Body of pancreas (tissue), 4 donors: Measurements from ENCODE around the gene RNF215.

Experiments used
- POLR2A ChIP-seq, 3 donors: fragments of 450-650 bp; IDR thresholded peaks; one replicate each; pipeline ENCODE4 v1.6.1; 2016; ENCODE audit warnings: antibody characterized with exemption in 3 of 3, mild to moderate bottlenecking in 2 of 3
- TF ChIP-seq, protein P1 (sequence below), 7 experiments: fragments of 450-650 bp in 4 of 7; fragments of 200-600 bp in 3 of 7; sonication (generic) in 3 of 7; IDR thresholded peaks; one replicate each; pipeline ENCODE4 v1.5.1; 2016 to 2019; ENCODE audit warnings: antibody characterized with exemption in 7 of 7

DNA sequence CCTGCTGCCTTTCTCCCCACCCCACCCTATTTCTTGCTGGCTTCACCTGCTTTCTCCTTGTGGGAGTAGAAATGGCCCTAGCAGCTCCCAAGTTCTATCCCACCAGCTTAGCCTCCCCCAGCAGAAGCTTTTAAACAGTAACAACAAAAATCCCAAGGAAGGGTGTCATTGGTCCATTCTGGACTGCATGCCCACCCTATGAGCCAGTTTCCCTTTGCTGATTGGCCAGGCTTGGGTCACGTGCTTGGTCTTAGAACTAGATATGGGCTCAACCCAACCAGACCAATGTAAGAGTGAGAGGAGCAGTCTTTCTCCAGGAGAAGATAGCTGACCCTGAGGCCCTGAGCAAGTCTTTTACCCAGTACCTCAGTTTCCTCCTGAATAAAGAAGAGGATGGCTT lies 40.7 kb upstream of the RNF215 start:
- no peak for TF ChIP-seq POLR2A (IDR thresholded peaks at IDR 0.05)
- TF ChIP-seq, protein P1, sequence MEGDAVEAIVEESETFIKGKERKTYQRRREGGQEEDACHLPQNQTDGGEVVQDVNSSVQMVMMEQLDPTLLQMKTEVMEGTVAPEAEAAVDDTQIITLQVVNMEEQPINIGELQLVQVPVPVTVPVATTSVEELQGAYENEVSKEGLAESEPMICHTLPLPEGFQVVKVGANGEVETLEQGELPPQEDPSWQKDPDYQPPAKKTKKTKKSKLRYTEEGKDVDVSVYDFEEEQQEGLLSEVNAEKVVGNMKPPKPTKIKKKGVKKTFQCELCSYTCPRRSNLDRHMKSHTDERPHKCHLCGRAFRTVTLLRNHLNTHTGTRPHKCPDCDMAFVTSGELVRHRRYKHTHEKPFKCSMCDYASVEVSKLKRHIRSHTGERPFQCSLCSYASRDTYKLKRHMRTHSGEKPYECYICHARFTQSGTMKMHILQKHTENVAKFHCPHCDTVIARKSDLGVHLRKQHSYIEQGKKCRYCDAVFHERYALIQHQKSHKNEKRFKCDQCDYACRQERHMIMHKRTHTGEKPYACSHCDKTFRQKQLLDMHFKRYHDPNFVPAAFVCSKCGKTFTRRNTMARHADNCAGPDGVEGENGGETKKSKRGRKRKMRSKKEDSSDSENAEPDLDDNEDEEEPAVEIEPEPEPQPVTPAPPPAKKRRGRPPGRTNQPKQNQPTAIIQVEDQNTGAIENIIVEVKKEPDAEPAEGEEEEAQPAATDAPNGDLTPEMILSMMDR (IDR thresholded peaks at IDR 0.05) = no peak
